Esophagus muscularis mucosa (tissue), 3 donors: ENCODE data around the gene MTA3.

Experiments used
- CTCF ChIP-seq, 3 experiments: fragments of 200-600 bp in 2 of 3; fragments of 450-650 bp in 1 of 3; sonication (generic) in 2 of 3; IDR thresholded peaks; one replicate each; pipeline ENCODE4 v1.5.1; 2017 to 2019; ENCODE audit warnings: antibody characterized with exemption in 3 of 3, mild to moderate bottlenecking in 2 of 3, moderate library complexity in 1 of 3
- POLR2A ChIP-seq: fragments of 450-650 bp; IDR thresholded peaks from one replicate; pipeline ENCODE4 v1.6.1; 2017; ENCODE audit warnings: antibody characterized with exemption, moderate library complexity, mild to moderate bottlenecking, low read depth
- POLR2AphosphoS5 ChIP-seq, 2 donors: sonication (generic); formaldehyde crosslinking; IDR thresholded peaks; one replicate each; pipeline ENCODE4 v1.6.1; 2017; ENCODE audit warnings: antibody characterized with exemption in 2 of 2

DNA sequence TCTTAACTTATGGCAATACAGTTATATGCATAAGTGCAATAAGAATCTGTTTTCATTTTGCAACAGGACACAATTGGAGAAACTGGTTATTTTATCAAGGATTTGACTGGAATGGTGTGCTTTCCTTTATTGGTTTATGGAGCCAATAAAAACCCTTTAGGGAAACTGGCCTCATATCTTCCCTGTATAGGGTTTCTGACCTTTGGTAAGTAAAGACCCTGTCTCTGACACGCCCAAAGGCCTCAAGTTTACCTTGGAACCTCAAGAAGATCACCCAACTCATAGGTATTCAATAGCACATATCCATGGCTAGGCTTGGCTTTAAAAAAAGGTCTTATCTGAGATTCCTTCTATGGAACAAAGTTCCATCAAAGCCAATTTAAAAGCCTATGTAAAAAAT lies 212.7 kb downstream of the MTA3 start:
- TF ChIP-seq CTCF (IDR thresholded peaks at IDR 0.05): no peak
- no peak for TF ChIP-seq POLR2AphosphoS5 (IDR thresholded peaks at IDR 0.05)
- no peak for TF ChIP-seq POLR2A
